ENCODE data around the gene TNFSF10.

GRCh38 chr3:172528677-172529076 lies 5.4 kb upstream of the TNFSF10 start:
- TF ChIP-seq CTCF (IDR thresholded peaks at IDR 0.05), result no peak
- TF ChIP-seq SIN3A (IDR thresholded peaks at IDR 0.05; ENCODE audit: borderline replicate concordance, insufficient read depth, low read depth, low read length), result no peak

Data from Panc1 (cell line).